SU-DHL-6 (cell line): ENCODE measurements around the gene NOX4.

Source experiments
- H2AFZ ChIP-seq: fragments of 200-600 bp; sonication (generic); 2 replicates; pipeline ENCODE4 v1.6.1; 2014; ENCODE audit warnings: low read depth, mild to moderate bottlenecking, moderate library complexity, mixed read lengths, antibody characterized with exemption, low read length; ENCODE audit not compliant: severe bottlenecking
- H3F3A ChIP-seq: fragments of 200-600 bp; shearing (Covaris generic); 2 replicates; pipeline ENCODE4 v1.6.0; 2016; ENCODE audit warnings: antibody characterized with exemption, mild to moderate bottlenecking; ENCODE audit not compliant: insufficient read depth
- H3K27ac ChIP-seq: fragments of 200-600 bp; sonication (generic); 2 replicates; pipeline ENCODE4 v1.5.1; 2016; ENCODE audit warnings: low read depth, mild to moderate bottlenecking, low read length, moderate library complexity, mixed read lengths
- H3K27me3 ChIP-seq: fragments of 200-600 bp; sonication (generic), shearing (Covaris generic); 2 replicates; pipeline ENCODE4 v1.6.0; 2014; ENCODE audit warnings: mild to moderate bottlenecking, low read length
- H3K36me3 ChIP-seq: fragments of 200-600 bp; sonication (generic); 2 replicates; pipeline ENCODE4 v1.6.1; 2014; ENCODE audit warnings: mild to moderate bottlenecking, low read length, mixed read lengths
- H3K4me2 ChIP-seq: fragments of 300-600, 200-600 bp; shearing (Covaris generic), sonication (generic); 2 replicates; pipeline ENCODE4 v1.6.0; 2014; ENCODE audit warnings: low read length, low read depth, mild to moderate bottlenecking; ENCODE audit not compliant: poor library complexity, severe bottlenecking
- H3K4me3 ChIP-seq: fragments of 200-600 bp; sonication (generic); 2 replicates; pipeline ENCODE4 v1.5.1; 2014; ENCODE audit warnings: antibody characterized with exemption, low read length, mild to moderate bottlenecking, mixed read lengths; ENCODE audit not compliant: insufficient read depth, poor library complexity, severe bottlenecking
- H3K79me2 ChIP-seq: fragments of 200-600 bp; sonication (generic); 2 replicates; pipeline ENCODE4 v1.6.1; 2014; ENCODE audit warnings: mild to moderate bottlenecking, low read length, moderate library complexity; ENCODE audit not compliant: insufficient read depth
- H3K9ac ChIP-seq: fragments of 200-600 bp; sonication (generic); 2 replicates; pipeline ENCODE4 v1.7.0; 2014; ENCODE audit warnings: mild to moderate bottlenecking, low read length
- H3K9me2 ChIP-seq: fragments of 200-600 bp; sonication (generic); replicated peaks from 2 replicates; pipeline ENCODE4 v1.6.1; 2014; ENCODE audit warnings: low read length; ENCODE audit not compliant: insufficient read depth
- H3K9me3 ChIP-seq: fragments of 200-600 bp; sonication (generic); 2 replicates; pipeline ENCODE4 v1.6.1; 2014; ENCODE audit warnings: low read length, mixed read lengths; ENCODE audit not compliant: insufficient read depth
- H4K20me1 ChIP-seq: fragments of 200-600 bp; sonication (generic); 2 replicates; pipeline ENCODE4 v1.6.1; 2014; ENCODE audit warnings: low read depth, mild to moderate bottlenecking, antibody characterized with exemption, low read length, moderate library complexity, mixed read lengths
- EZH2phosphoT487 ChIP-seq: fragments of 200-600 bp; sonication (generic), shearing (Covaris generic); conservative IDR thresholded peaks from 2 replicates; pipeline ENCODE4 v1.6.1; 2018; ENCODE audit warnings: mild to moderate bottlenecking, antibody characterized with exemption, low read length, moderate library complexity, mixed read lengths
- TF ChIP-seq, protein P1 (sequence below): fragments of 200-600 bp; sonication (generic); IDR thresholded peaks from one replicate; pipeline ENCODE4 v1.5.1; 2017; ENCODE audit warnings: antibody characterized with exemption, mild to moderate bottlenecking, low read length, moderate library complexity; ENCODE audit not compliant: insufficient read depth, poor library complexity, severe bottlenecking

NOX4 gene

DNA sequence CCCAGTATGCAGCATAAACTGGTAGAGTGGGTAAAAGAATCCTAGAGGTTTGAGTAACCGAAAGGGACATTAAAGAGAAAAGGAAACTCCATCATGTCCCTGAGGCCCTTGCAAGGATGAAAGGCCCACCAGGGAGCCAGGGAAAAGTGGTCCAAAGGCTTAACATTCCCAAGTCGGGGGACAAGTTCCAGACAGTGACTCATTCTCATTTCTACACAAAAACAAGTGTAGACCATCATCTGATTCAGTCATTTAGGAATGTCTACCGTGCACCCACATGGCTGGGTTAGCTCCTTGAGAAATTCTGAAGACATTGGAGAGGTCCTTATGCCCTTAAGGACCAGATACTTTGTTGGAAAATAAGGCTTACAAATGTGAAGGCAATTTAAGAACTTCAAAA lies 4.8 kb upstream of the NOX4 start:
- Histone ChIP-seq H4K20me1 (no peaks in the 10 kb centered on the region), H3K4me3 (no peak overlapping the region), H3K9ac (no peak overlapping the region), H2AFZ (no peak overlapping the region), H3K9me2 (no peaks in the 10 kb centered on the region), H3K27ac (no peak overlapping the region), H3K4me2 (no peak overlapping the region), H3K27me3 (no peaks in the 10 kb centered on the region), H3K36me3 (no peaks in the 10 kb centered on the region), H3K9me3 (no peaks in the 10 kb centered on the region), H3K79me2 (no peaks in the 10 kb centered on the region), H3F3A (no peaks in the 10 kb centered on the region)
- no peak for TF ChIP-seq EZH2phosphoT487
- TF ChIP-seq, protein P1, sequence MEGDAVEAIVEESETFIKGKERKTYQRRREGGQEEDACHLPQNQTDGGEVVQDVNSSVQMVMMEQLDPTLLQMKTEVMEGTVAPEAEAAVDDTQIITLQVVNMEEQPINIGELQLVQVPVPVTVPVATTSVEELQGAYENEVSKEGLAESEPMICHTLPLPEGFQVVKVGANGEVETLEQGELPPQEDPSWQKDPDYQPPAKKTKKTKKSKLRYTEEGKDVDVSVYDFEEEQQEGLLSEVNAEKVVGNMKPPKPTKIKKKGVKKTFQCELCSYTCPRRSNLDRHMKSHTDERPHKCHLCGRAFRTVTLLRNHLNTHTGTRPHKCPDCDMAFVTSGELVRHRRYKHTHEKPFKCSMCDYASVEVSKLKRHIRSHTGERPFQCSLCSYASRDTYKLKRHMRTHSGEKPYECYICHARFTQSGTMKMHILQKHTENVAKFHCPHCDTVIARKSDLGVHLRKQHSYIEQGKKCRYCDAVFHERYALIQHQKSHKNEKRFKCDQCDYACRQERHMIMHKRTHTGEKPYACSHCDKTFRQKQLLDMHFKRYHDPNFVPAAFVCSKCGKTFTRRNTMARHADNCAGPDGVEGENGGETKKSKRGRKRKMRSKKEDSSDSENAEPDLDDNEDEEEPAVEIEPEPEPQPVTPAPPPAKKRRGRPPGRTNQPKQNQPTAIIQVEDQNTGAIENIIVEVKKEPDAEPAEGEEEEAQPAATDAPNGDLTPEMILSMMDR = no peak

DNA sequence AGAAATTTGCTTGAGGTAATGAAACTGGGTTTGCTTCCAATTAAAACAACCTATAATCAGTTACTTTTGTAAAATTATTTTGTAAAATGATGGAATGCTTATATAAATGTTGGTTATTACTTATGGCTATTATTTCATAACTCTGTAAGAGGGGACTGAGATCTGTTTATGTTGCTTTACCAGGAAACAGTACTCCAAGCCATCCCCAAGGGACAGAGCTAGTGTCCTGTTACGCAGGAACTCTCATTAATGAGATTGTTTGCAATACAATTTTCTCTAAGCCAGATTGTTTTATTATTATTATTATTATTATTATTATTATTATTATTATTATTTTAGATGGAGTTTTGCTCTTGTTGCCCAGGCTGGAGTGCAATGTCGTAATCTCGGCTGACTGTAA lies 2.3 kb upstream of the NOX4 start:
- Histone ChIP-seq H3K9ac (no peak overlapping the region), H3K9me3 (no peaks in the 10 kb centered on the region), H2AFZ (no peak overlapping the region), H3F3A (no peaks in the 10 kb centered on the region), H3K4me3 (no peak overlapping the region), H3K36me3 (no peaks in the 10 kb centered on the region), H3K4me2 (no peak overlapping the region), H3K79me2 (no peaks in the 10 kb centered on the region), H3K27ac (no peak overlapping the region), H3K9me2 (no peaks in the 10 kb centered on the region), H4K20me1 (no peaks in the 10 kb centered on the region), H3K27me3 (no peaks in the 10 kb centered on the region)
- no peak for TF ChIP-seq EZH2phosphoT487
- TF ChIP-seq, protein P1 = no peak

- no peaks in the 10 kb centered on the region for H3K36me3 ChIP-seq
- no peak overlapping the region for H3K9ac ChIP-seq
- H3K27me3 ChIP-seq = no peaks in the 10 kb centered on the region
- H2AFZ ChIP-seq = no peak overlapping the region
- H3K9me2 ChIP-seq = no peaks in the 10 kb centered on the region
- no peak overlapping the region for H3K27ac ChIP-seq
- TF ChIP-seq EZH2phosphoT487 = no peak
- TF ChIP-seq, protein P1 = no peak
- H4K20me1 ChIP-seq = no peaks in the 10 kb centered on the region
- no peak overlapping the region for H3K4me3 ChIP-seq
- H3F3A ChIP-seq = no peaks in the 10 kb centered on the region
- no peaks in the 10 kb centered on the region for H3K9me3 ChIP-seq
- H3K79me2 ChIP-seq = no peaks in the 10 kb centered on the region
- H3K4me2 ChIP-seq = no peak overlapping the region
Measured at GRCh38 chr11:89490602-89490980, 584 bp downstream of the NOX4 start.

DNA sequence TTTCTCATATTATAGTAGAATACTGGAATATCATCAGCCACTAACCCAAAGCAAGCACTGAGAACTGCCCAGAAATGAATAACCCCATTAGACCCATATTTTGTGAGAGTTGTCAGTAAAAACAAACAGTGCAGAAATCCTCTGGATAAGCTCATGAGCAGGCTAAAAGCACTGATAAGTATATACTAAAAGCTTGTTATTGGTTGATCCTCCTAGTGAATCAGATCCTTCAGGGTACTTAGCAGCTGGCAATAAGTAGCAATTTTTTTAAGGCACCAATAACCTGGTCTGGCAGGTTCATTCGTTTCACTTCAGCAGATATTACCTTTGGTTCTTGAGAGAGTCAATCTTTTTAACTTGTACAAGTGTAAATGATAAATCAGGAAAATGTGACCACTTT lies 1.2 kb downstream of the NOX4 start:
- TF ChIP-seq, protein P1 = no peak
- TF ChIP-seq EZH2phosphoT487 = no peak
- H3K36me3 ChIP-seq = no peaks in the 10 kb centered on the region
- no peaks in the 10 kb centered on the region for H3K9me3 ChIP-seq
- no peak overlapping the region for H3K9ac ChIP-seq
- H3K4me3 ChIP-seq = no peak overlapping the region
- H3F3A ChIP-seq = no peaks in the 10 kb centered on the region
- H3K9me2 ChIP-seq = no peaks in the 10 kb centered on the region
- H3K27me3 ChIP-seq = no peaks in the 10 kb centered on the region
- no peak overlapping the region for H3K4me2 ChIP-seq
- H3K27ac ChIP-seq = no peak overlapping the region
- H3K79me2 ChIP-seq = no peaks in the 10 kb centered on the region
- H2AFZ ChIP-seq = no peak overlapping the region
- no peaks in the 10 kb centered on the region for H4K20me1 ChIP-seq
